ENCODE results near the gene FOXA3. TPM values are rescaled to one million over a fixed set of nuclear protein-coding genes. Genes with fewer than 3 reads are reported as not detected.

Gene FOXA3
- total and polyA plus RNA-seq, 8 donors, result 7.6 to 65.8 (median 18.9) TPM

GRCh38 chr19:45881082-45881908, 17.2 kb downstream of the FOXA3 start:
- Histone ChIP-seq H3K27me3 (peaks cover 0 to 28% (median 0%) of the 10 kb centered on the region in 3 donors), H3K9me3 (no peaks in the 10 kb centered on the region), H3K4me1 (peaks cover 74 to 95% (median 89%) of the 10 kb centered on the region in 4 donors), H3K27ac (peak overlapping the region; percentile 90 to 96 (median 93)), H3K36me3 (peaks cover 0 to 11% (median 10%) of the 10 kb centered on the region in 4 donors), H3K4me3 (no peak overlapping the region)
- peak in 1 of 2 donors; percentile 54 for DNase-seq
- TF ChIP-seq POLR2AphosphoS5 (IDR thresholded peaks at IDR 0.05) (no peak), CTCF (IDR thresholded peaks at IDR 0.05) (no peak), POLR2A (IDR thresholded peaks at IDR 0.05) (no peak), EP300 (IDR thresholded peaks at IDR 0.05) (no peak)
- 40 to 61% (median 54%) methylated on average over 10 of the region's 10 CpGs for WGBS, 5 donors
- intact Hi-C loops (cut with DNase I; ENCODE audit: low total_unique reads), result no loop called here

GRCh38 chr19:45881909-45882528, 17.9 kb downstream of the FOXA3 start:
- 16 to 66% (median 29%) methylated on average over 4 of the region's 4 CpGs for WGBS, 5 donors
- Histone ChIP-seq H3K4me3 (peak overlapping the region; percentile 34 to 80 (median 72)), H3K27me3 (peaks cover 0 to 21% (median 0%) of the 10 kb centered on the region in 3 donors), H3K4me1 (peaks cover 67 to 93% (median 85%) of the 10 kb centered on the region in 4 donors), H3K36me3 (peaks cover 0 to 11% (median 10%) of the 10 kb centered on the region in 4 donors), H3K27ac (peak overlapping the region; percentile 90 to 96 (median 93)), H3K9me3 (no peaks in the 10 kb centered on the region)
- intact Hi-C loops (cut with DNase I; ENCODE audit: low total_unique reads), result no loop called here
- peak in 2 of 3 donors; percentile 48 to 58 for TF ChIP-seq POLR2AphosphoS5 (IDR thresholded peaks at IDR 0.05)
- peak in 1 of 7 experiments; percentile 16 for TF ChIP-seq CTCF (IDR thresholded peaks at IDR 0.05)
- TF ChIP-seq EP300 (IDR thresholded peaks at IDR 0.05), result no peak
- no peak for TF ChIP-seq POLR2A (IDR thresholded peaks at IDR 0.05)
- peak; percentile 81 to 93 for DNase-seq

GRCh38 chr19:45882652-45883585, 18.8 kb downstream of the FOXA3 start:
- Histone ChIP-seq H3K36me3 (peaks cover 0 to 11% (median 10%) of the 10 kb centered on the region in 4 donors), H3K27me3 (peaks cover 0 to 12% (median 0%) of the 10 kb centered on the region in 3 donors), H3K27ac (peak overlapping the region; percentile 90 to 96 (median 93)), H3K4me1 (peaks cover 58 to 87% (median 82%) of the 10 kb centered on the region in 4 donors), H3K4me3 (peak overlapping the region; percentile 34 to 80 (median 72)), H3K9me3 (no peaks in the 10 kb centered on the region)
- peak in 2 of 4 donors; percentile 13 to 19 for TF ChIP-seq POLR2A (IDR thresholded peaks at IDR 0.05)
- peak in 6 of 7 experiments; percentile 71 to 99 (median 94) for TF ChIP-seq CTCF (IDR thresholded peaks at IDR 0.05)
- no peak for TF ChIP-seq EP300 (IDR thresholded peaks at IDR 0.05)
- peak; percentile 43 to 87 (median 85) for TF ChIP-seq POLR2AphosphoS5 (IDR thresholded peaks at IDR 0.05)
- WGBS, 5 donors, result 7 to 13% (median 11%) methylated on average over 29 to 47 of the region's 47 CpGs
- DNase-seq, result peak; percentile 97
- intact Hi-C loops (cut with DNase I; ENCODE audit: low total_unique reads), result no loop called here
